LNCaP clone FGC (cell line): ENCODE data around the gene ACYP1.

Source experiments
- DNase-seq: peaks from one replicate; pipeline ENCODE4 v3.0.0-alpha.2; 2011; ENCODE audit warnings: low read depth
- H3K4me3 ChIP-seq: 2 replicates; pipeline ENCODE4 v1.5.1; 2011; ENCODE audit warnings: mild to moderate bottlenecking, low read depth, low read length, control low read depth
- CTCF ChIP-seq: IDR thresholded peaks from 2 replicates; pipeline ENCODE4 v1.5.1; 2012; ENCODE audit warnings: mild to moderate bottlenecking; ENCODE audit not compliant: control insufficient read depth, insufficient read depth; ENCODE audit errors: extremely low read depth

Gene ACYP1

GRCh38 chr14:75084513-75084912, 20.7 kb upstream of the ACYP1 start:
- no peak overlapping the region for H3K4me3 ChIP-seq
- no peak for DNase-seq
- peak; percentile 52 for TF ChIP-seq CTCF

GRCh38 chr14:75083271-75083670, 19.4 kb upstream of the ACYP1 start:
- no peak for TF ChIP-seq CTCF
- no peak overlapping the region for H3K4me3 ChIP-seq
- DNase-seq: no peak

GRCh38 chr14:75081660-75082229, 17.9 kb upstream of the ACYP1 start:
- H3K4me3 ChIP-seq: no peak overlapping the region
- no peak for TF ChIP-seq CTCF
- no peak for DNase-seq

GRCh38 chr14:75079521-75079920, 15.7 kb upstream of the ACYP1 start:
- no peak for TF ChIP-seq CTCF
- no peak overlapping the region for H3K4me3 ChIP-seq
- DNase-seq: no peak

- DNase-seq: no peak
- TF ChIP-seq CTCF: no peak
- no peak overlapping the region for H3K4me3 ChIP-seq
Measured at GRCh38 chr14:75077794-75078193, 14.0 kb upstream of the ACYP1 start.

GRCh38 chr14:75070383-75070782, 6.6 kb upstream of the ACYP1 start:
- H3K4me3 ChIP-seq: peak overlapping the region; percentile 56
- TF ChIP-seq CTCF: no peak
- no peak for DNase-seq

- DNase-seq: no peak
- TF ChIP-seq CTCF: no peak
- peak overlapping the region; percentile 56 for H3K4me3 ChIP-seq
Measured at GRCh38 chr14:75069811-75070145, 6.0 kb upstream of the ACYP1 start.
